Prostate gland (tissue), 2 donors: ENCODE data around the gene LRRTM3. TPM values are rescaled to one million over a fixed set of nuclear protein-coding genes. Genes with fewer than 3 reads are reported as not detected.

Experiments
- DNase-seq: peaks from one replicate; pipeline ENCODE4 v3.0.0-alpha.2; 2019; ENCODE audit warnings: low spot score
- H3K27ac ChIP-seq, 2 donors: fragments of 200-600 bp; sonication (generic); 2 replicates each; pipeline ENCODE4 v1.5.1; 2017 to 2019
- H3K27me3 ChIP-seq: fragments of 200-600 bp; sonication (generic); replicated peaks from 2 replicates; pipeline ENCODE4 v1.5.1; 2019; ENCODE audit not compliant: insufficient read depth
- H3K36me3 ChIP-seq, 2 donors: fragments of 200-600 bp; sonication (generic); 1 replicate in 1 of 2; 2 replicates in 1 of 2; pipeline versions ENCODE4 v1.5.1 to v1.8.1; 2017 to 2019
- H3K4me1 ChIP-seq: fragments of 200-600 bp; sonication (generic); replicated peaks from 2 replicates; pipeline ENCODE4 v1.5.1; 2019
- H3K4me3 ChIP-seq, 2 donors: fragments of 200-600 bp; sonication (generic); 2 replicates each; pipeline ENCODE4 v1.5.1; 2017 to 2019
- H3K9me3 ChIP-seq: fragments of 200-600 bp; sonication (generic); 2 replicates; pipeline ENCODE4 v1.5.1; 2017
- CTCF ChIP-seq, 4 experiments: fragments of 200-600 bp in 2 of 4; fragments of 450-650 bp in 2 of 4; sonication (generic) in 2 of 4; IDR thresholded peaks; 1 replicate in 3 of 4; 2 replicates in 1 of 4; pipeline ENCODE4 v1.5.1; 2016 to 2019; ENCODE audit warnings: antibody characterized with exemption in 4 of 4, mild to moderate bottlenecking in 2 of 4, moderate library complexity in 2 of 4
- POLR2A ChIP-seq: fragments of 450-650 bp; IDR thresholded peaks from one replicate; pipeline ENCODE4 v1.6.1; 2016; ENCODE audit warnings: antibody characterized with exemption, mild to moderate bottlenecking
- POLR2AphosphoS5 ChIP-seq: sonication (generic); formaldehyde crosslinking; IDR thresholded peaks from one replicate; pipeline ENCODE4 v1.6.1; 2017; ENCODE audit warnings: antibody characterized with exemption
- WGBS: methylation state at CpG from one replicate; pipeline ENCODE4 v1.1.5; 2018; 5-methylcytosine and 5-hydroxymethylcytosine counted together
- intact Hi-C: fragments of 100-400 bp; cut with DNase I; formaldehyde crosslinking; loops from one replicate; pipeline ENCODE4 v1.14.2; 2022
- total RNA-seq, 2 donors: library from RNA; depleted of rRNA; stranded (reverse); fragments of >200 nt; gene quantifications; one replicate each; pipeline ENCODE4 v1.1.0, GENCODE V29; 2016

The LRRTM3 gene
- total RNA-seq, 2 donors from 2014 or later = 0.14 to 2.3 TPM

DNA sequence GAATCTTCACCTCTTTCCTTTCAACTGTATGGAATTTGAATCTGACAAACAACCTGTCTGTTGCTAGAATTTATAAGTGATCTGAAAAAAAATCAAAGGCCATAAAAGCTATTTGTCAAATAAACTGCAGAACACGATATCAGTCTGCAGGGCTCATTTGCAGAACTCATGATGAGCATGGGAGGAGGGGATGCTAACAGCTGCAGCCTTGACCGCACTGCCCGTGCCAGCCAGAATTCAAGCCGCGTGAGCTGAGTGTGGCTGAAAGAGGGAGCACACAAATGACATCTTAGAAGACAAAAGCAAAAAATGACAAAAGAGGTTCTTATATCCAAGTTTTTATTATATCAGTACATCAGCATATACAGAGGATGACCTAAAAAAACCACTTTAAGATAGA is 15.7 kb downstream of the LRRTM3 start:
- intact Hi-C loops = no loop called here
- 16% methylated on average over 5 of the region's 5 CpGs for WGBS
- TF ChIP-seq POLR2A (no peak), CTCF (IDR thresholded peaks at IDR 0.05) (no peak), POLR2AphosphoS5 (no peak)
- H3K4me3 ChIP-seq = no peak overlapping the region
- no peaks in the 10 kb centered on the region for H3K4me1 ChIP-seq
- no peaks in the 10 kb centered on the region for H3K36me3 ChIP-seq
- no peak overlapping the region for H3K27ac ChIP-seq
- DNase-seq = no peak
- no peaks in the 10 kb centered on the region for H3K27me3 ChIP-seq
- no peaks in the 10 kb centered on the region for H3K9me3 ChIP-seq

GRCh38 chr10:66942407-66942806 is 16.6 kb downstream of the LRRTM3 start:
- no peak for TF ChIP-seq POLR2AphosphoS5
- TF ChIP-seq CTCF (IDR thresholded peaks at IDR 0.05) = no peak
- TF ChIP-seq POLR2A = no peak
- no peaks in the 10 kb centered on the region for H3K27me3 ChIP-seq
- H3K4me3 ChIP-seq = no peak overlapping the region
- no peaks in the 10 kb centered on the region for H3K36me3 ChIP-seq
- 79% methylated on average over 1 of the region's 1 CpG for WGBS
- DNase-seq = no peak
- H3K4me1 ChIP-seq = no peaks in the 10 kb centered on the region
- no peaks in the 10 kb centered on the region for H3K9me3 ChIP-seq
- H3K27ac ChIP-seq = no peak overlapping the region
- intact Hi-C loops = no loop called here

DNA sequence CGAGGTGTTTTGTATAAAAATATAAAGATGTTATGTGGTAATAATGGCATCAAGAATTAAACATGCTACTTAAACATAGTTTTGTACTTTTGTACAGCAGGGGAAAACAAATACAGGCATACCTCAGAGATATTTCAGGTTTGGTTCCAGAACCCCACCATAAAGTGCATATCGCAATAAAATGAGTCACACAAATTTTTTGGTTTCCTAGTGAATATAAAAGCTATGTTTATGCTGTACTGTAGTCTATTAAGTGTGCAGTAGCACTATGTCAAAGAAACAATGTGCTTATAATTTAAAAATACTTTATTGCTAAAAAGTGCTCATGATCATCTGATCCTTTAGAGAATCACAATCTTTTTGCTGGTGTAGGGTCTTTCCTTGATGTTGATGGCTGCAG is 17.8 kb downstream of the LRRTM3 start:
- intact Hi-C loops = no loop called here
- H3K27ac ChIP-seq = no peak overlapping the region
- H3K36me3 ChIP-seq = no peaks in the 10 kb centered on the region
- no peaks in the 10 kb centered on the region for H3K9me3 ChIP-seq
- no peaks in the 10 kb centered on the region for H3K27me3 ChIP-seq
- H3K4me1 ChIP-seq = no peaks in the 10 kb centered on the region
- no peak overlapping the region for H3K4me3 ChIP-seq
- WGBS = 64% methylated on average over 2 of the region's 2 CpGs
- TF ChIP-seq POLR2A = no peak
- TF ChIP-seq POLR2AphosphoS5 = no peak
- no peak for TF ChIP-seq CTCF (IDR thresholded peaks at IDR 0.05)
- DNase-seq = no peak

- Histone ChIP-seq H3K4me3 (no peak overlapping the region), H3K4me1 (no peaks in the 10 kb centered on the region), H3K27me3 (no peaks in the 10 kb centered on the region), H3K9me3 (no peaks in the 10 kb centered on the region), H3K36me3 (no peaks in the 10 kb centered on the region), H3K27ac (no peak overlapping the region)
- intact Hi-C loops = no loop called here
- DNase-seq = no peak
- TF ChIP-seq CTCF (IDR thresholded peaks at IDR 0.05) (no peak), POLR2A (no peak), POLR2AphosphoS5 (no peak)
- 60% methylated on average over 2 of the region's 2 CpGs for WGBS
These were observed 26.1 kb downstream of the LRRTM3 start for GRCh38 chr10:66951896-66952295.

DNA sequence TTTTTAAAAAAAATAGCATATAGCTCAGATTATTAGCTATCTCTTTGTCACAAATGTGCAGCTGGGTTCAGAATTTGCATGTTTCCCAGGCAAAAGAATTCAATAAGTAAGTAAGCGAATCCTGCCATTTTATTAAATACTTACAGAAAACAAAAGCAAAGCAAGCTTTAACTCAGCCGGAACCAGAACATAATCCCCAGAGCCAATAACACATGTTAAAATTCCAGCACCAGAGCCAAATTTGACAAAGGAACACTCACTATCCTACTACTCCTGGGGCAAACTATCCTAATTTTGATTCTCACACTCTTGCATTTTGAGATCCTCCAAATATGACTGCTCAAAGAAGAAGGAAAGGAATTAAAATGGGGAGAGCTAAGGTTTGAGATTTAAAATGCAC is 32.6 kb downstream of the LRRTM3 start:
- TF ChIP-seq CTCF (IDR thresholded peaks at IDR 0.05) = no peak
- no peak for TF ChIP-seq POLR2AphosphoS5
- no peak for TF ChIP-seq POLR2A
- no peak for DNase-seq
- 32% methylated on average over 2 of the region's 2 CpGs for WGBS
- Histone ChIP-seq H3K4me3 (no peak overlapping the region), H3K27me3 (no peaks in the 10 kb centered on the region), H3K9me3 (no peaks in the 10 kb centered on the region), H3K4me1 (no peaks in the 10 kb centered on the region), H3K27ac (no peak overlapping the region), H3K36me3 (no peaks in the 10 kb centered on the region)
- intact Hi-C loops = no loop called here
